H1 (cell line): ENCODE data around the gene C3. TPM values are rescaled to one million over a fixed set of nuclear protein-coding genes. Genes with fewer than 3 reads are reported as not detected.
A peak's percentile ranks its signal among the peaks of the same experiment; 100 is the strongest.

Source experiments
- CTCF ChIA-PET: fragments of 300-600 bp; sonication (Branson Sonifier 250); formaldehyde crosslinking; loops from one replicate; lab custom pipeline; 2021; ENCODE audit not compliant: partially characterized antibody; lab: Charles Lee
- POLR2A ChIA-PET: fragments of 300-600 bp; sonication (Branson Sonifier 250); formaldehyde crosslinking; loops from one replicate; lab custom pipeline; 2021; ENCODE audit warnings: inconsistent platforms; ENCODE audit not compliant: partially characterized antibody; lab: Charles Lee
- DNase-seq, 2 experiments: peaks; one replicate each; pipeline versions ENCODE4 v3.0.0 to v3.0.0-alpha.2; 2010 to 2022; ENCODE audit warnings: low spot score in 2 of 2, low read depth in 1 of 2, mixed read lengths in 1 of 2
- FAIRE-seq: peaks from 2 replicates; lab custom pipeline; 2011; peaks lifted over from hg19 to GRCh38; lab: Jason Lieb, UNC
- H2AFZ ChIP-seq: 2 replicates; pipeline ENCODE4 v1.8.1; 2012; ENCODE audit warnings: low read length, inconsistent platforms
- H2AK5ac ChIP-seq: 2 replicates; pipeline ENCODE4 v1.6.1; 2013; ENCODE audit warnings: low read depth, low read length
- H2BK120ac ChIP-seq: replicated peaks from 2 replicates; pipeline ENCODE3; 2013; ENCODE audit warnings: low read depth, low read length, inconsistent platforms
- H2BK12ac ChIP-seq: 2 replicates; pipeline ENCODE4 v1.6.1; 2013; ENCODE audit warnings: low read depth, low read length
- H2BK15ac ChIP-seq: 2 replicates; pipeline ENCODE4 v1.6.1; 2013; ENCODE audit warnings: low read length
- H2BK20ac ChIP-seq: 2 replicates; pipeline ENCODE4 v1.6.1; 2013; ENCODE audit warnings: low read length
- H2BK5ac ChIP-seq: 2 replicates; pipeline ENCODE4 v1.6.1; 2013; ENCODE audit warnings: low read depth, low read length
- H3K14ac ChIP-seq: 2 replicates; pipeline ENCODE4 v1.6.1; 2013; ENCODE audit warnings: inconsistent platforms; ENCODE audit not compliant: insufficient read length
- H3K18ac ChIP-seq: 2 replicates; pipeline ENCODE4 v1.6.1; 2013; ENCODE audit warnings: low read length; ENCODE audit errors: extremely low read depth
- H3K23ac ChIP-seq: 2 replicates; pipeline ENCODE4 v1.6.1; 2013; ENCODE audit warnings: inconsistent platforms; ENCODE audit not compliant: insufficient read length
- H3K23me2 ChIP-seq: 2 replicates; pipeline ENCODE4 v1.6.1; 2013; ENCODE audit warnings: low read depth, low read length
- H3K27ac ChIP-seq: 2 replicates; pipeline ENCODE4 v1.6.1; 2011; ENCODE audit warnings: low read depth, low read length, inconsistent platforms
- H3K27me3 ChIP-seq, 4 experiments: replicated peaks in 1 of 4; 1 replicate in 1 of 4; 2 replicates in 3 of 4; pipeline versions ENCODE4 v1.6.1 to v1.8.1; 2011 to 2013; ENCODE audit warnings: low read length in 3 of 4, mild to moderate bottlenecking in 3 of 4, inconsistent platforms in 2 of 4, mixed read lengths in 2 of 4, moderate library complexity in 1 of 4; ENCODE audit not compliant: control insufficient read depth in 3 of 4, insufficient read depth in 3 of 4; ENCODE audit errors: extremely low read depth in 1 of 4
- H3K36me3 ChIP-seq, 4 experiments: 2 replicates each; pipeline versions ENCODE4 v1.6.1 to v1.8.1; 2011 to 2013; ENCODE audit warnings: mild to moderate bottlenecking in 4 of 4, low read length in 3 of 4, moderate library complexity in 2 of 4, control low read depth in 1 of 4, inconsistent platforms in 1 of 4; ENCODE audit not compliant: insufficient read depth in 4 of 4, control insufficient read depth in 2 of 4
- H3K4ac ChIP-seq: replicated peaks from 2 replicates; pipeline ENCODE3; 2013; ENCODE audit warnings: low read length, low read depth, mixed read lengths, inconsistent platforms; ENCODE audit not compliant: insufficient read length
- H3K4me1 ChIP-seq, 4 experiments: replicated peaks in 1 of 4; 1 replicate in 1 of 4; 2 replicates in 3 of 4; pipeline versions ENCODE4 v1.6.1 to v1.8.1; 2011 to 2013; ENCODE audit warnings: low read length in 3 of 4, inconsistent platforms in 2 of 4, mixed read lengths in 1 of 4; ENCODE audit not compliant: insufficient read depth in 4 of 4, control insufficient read depth in 3 of 4
- H3K4me2 ChIP-seq, 2 experiments: 2 replicates each; pipeline versions ENCODE4 v1.6.1 to v1.8.1; 2011 to 2013; ENCODE audit warnings: low read depth in 2 of 2, low read length in 2 of 2, control low read depth in 1 of 2, inconsistent platforms in 1 of 2, mild to moderate bottlenecking in 1 of 2; ENCODE audit not compliant: insufficient read depth in 1 of 2
- H3K4me3 ChIP-seq, 4 experiments: fragments of 200-600, 300-600 bp in 1 of 4; sonication (generic), shearing (Covaris generic), sonication (Bioruptor Twin) in 1 of 4; 2 replicates each; pipeline versions ENCODE4 v1.5.1 to v1.8.1; 2011 to 2016; ENCODE audit warnings: low read length in 4 of 4, low read depth in 3 of 4, control low read depth in 2 of 4, inconsistent platforms in 2 of 4, mild to moderate bottlenecking in 2 of 4, mixed read lengths in 1 of 4, moderate library complexity in 1 of 4; ENCODE audit not compliant: insufficient read depth in 2 of 4; ENCODE audit errors: extremely low read depth in 1 of 4
- H3K56ac ChIP-seq: replicated peaks from 2 replicates; pipeline ENCODE3; 2013; ENCODE audit warnings: low read depth, mild to moderate bottlenecking, mixed read lengths, low read length, inconsistent platforms; ENCODE audit not compliant: insufficient read length
- H3K79me1 ChIP-seq: 2 replicates; pipeline ENCODE4 v1.6.1; 2013; ENCODE audit warnings: low read depth, low read length, control low read depth
- H3K79me2 ChIP-seq, 2 experiments: 2 replicates each; pipeline versions ENCODE4 v1.6.1 to v1.8.1; 2012 to 2013; ENCODE audit warnings: low read length in 2 of 2, mild to moderate bottlenecking in 2 of 2, inconsistent platforms in 1 of 2; ENCODE audit not compliant: insufficient read depth in 2 of 2, control insufficient read depth in 1 of 2
- H3K9ac ChIP-seq, 4 experiments: replicated peaks in 1 of 4; 1 replicate in 1 of 4; 2 replicates in 3 of 4; pipeline versions ENCODE4 v1.6.1 to v1.8.1; 2011 to 2013; ENCODE audit warnings: low read depth in 3 of 4, low read length in 3 of 4, control low read depth in 2 of 4, mild to moderate bottlenecking in 2 of 4, moderate library complexity in 2 of 4, inconsistent platforms in 1 of 4; ENCODE audit errors: extremely low read depth in 1 of 4
- H3K9me3 ChIP-seq, 2 experiments: 2 replicates each; pipeline versions ENCODE4 v1.6.1 to v1.8.1; 2012 to 2013; ENCODE audit warnings: mild to moderate bottlenecking in 2 of 2, moderate library complexity in 2 of 2, control low read depth in 1 of 2, inconsistent platforms in 1 of 2, low read depth in 1 of 2, low read length in 1 of 2, mixed read lengths in 1 of 2; ENCODE audit not compliant: insufficient read depth in 2 of 2
- H4K20me1 ChIP-seq, 2 experiments: replicated peaks in 1 of 2; 2 replicates each; pipeline versions ENCODE3 to v1.8.1; 2011 to 2013; ENCODE audit warnings: inconsistent platforms in 2 of 2, low read length in 2 of 2, mild to moderate bottlenecking in 1 of 2; ENCODE audit not compliant: insufficient read depth in 2 of 2, control insufficient read depth in 1 of 2
- H4K5ac ChIP-seq: 2 replicates; pipeline ENCODE4 v1.6.1; 2013; ENCODE audit warnings: low read length, low read depth, mixed read lengths, inconsistent platforms; ENCODE audit not compliant: insufficient read length
- H4K8ac ChIP-seq: 2 replicates; pipeline ENCODE4 v1.8.0; 2013; ENCODE audit warnings: mild to moderate bottlenecking, moderate library complexity, low read length, inconsistent platforms; ENCODE audit not compliant: insufficient read depth; ENCODE audit errors: extremely low read depth
- H4K91ac ChIP-seq: replicated peaks from 2 replicates; pipeline ENCODE3; 2013; ENCODE audit warnings: low read length, mixed read lengths, inconsistent platforms; ENCODE audit not compliant: insufficient read length
- ASH2L ChIP-seq: fragments of 200-600, 300-600 bp; sonication (generic); IDR thresholded peaks from one replicate; pipeline ENCODE4 v1.7.1; 2017; ENCODE audit warnings: low read length
- BCL11A ChIP-seq, 2 experiments: IDR thresholded peaks; one replicate each; pipeline ENCODE4 v1.6.1; 2011; ENCODE audit warnings: low read depth in 2 of 2, low read length in 2 of 2, mild to moderate bottlenecking in 2 of 2
- CBX5 ChIP-seq: fragments of 300-800, 300-1000 bp; sonication (generic); IDR thresholded peaks from 2 replicates; pipeline ENCODE4 v1.7.1; 2016; ENCODE audit warnings: antibody characterized with exemption, low read length, low read depth
- NANOG ChIP-seq: IDR thresholded peaks from 2 replicates; pipeline ENCODE4 v1.6.1; 2011; ENCODE audit warnings: low read length, low read depth, mild to moderate bottlenecking, inconsistent platforms; ENCODE audit not compliant: insufficient read depth, poor library complexity, severe bottlenecking
- NRF1 ChIP-seq: IDR thresholded peaks from 2 replicates; pipeline ENCODE4 v1.6.1; 2011; ENCODE audit warnings: mild to moderate bottlenecking, low read depth, low read length, improper control_type of control experiment
- RNF2 ChIP-seq: fragments of 200-900, 300-1000 bp; sonication (generic); IDR thresholded peaks from 2 replicates; pipeline ENCODE4 v1.7.1; 2016; ENCODE audit warnings: borderline replicate concordance, low read depth, mild to moderate bottlenecking, antibody characterized with exemption, low read length; ENCODE audit not compliant: poor library complexity, severe bottlenecking; ENCODE audit errors: missing control alignments
- SAP30 ChIP-seq: fragments of 300-600 bp; sonication (generic); IDR thresholded peaks from 2 replicates; pipeline ENCODE4 v1.7.1; 2012; ENCODE audit warnings: low read length, moderate library complexity, mild to moderate bottlenecking, inconsistent platforms; ENCODE audit not compliant: insufficient read depth, insufficient replicate concordance
- SIX5 ChIP-seq: IDR thresholded peaks from 2 replicates; pipeline ENCODE4 v1.6.1; 2011; ENCODE audit warnings: mild to moderate bottlenecking, low read depth, low read length
- SP1 ChIP-seq: IDR thresholded peaks from 2 replicates; pipeline ENCODE4 v1.6.1; 2011; ENCODE audit warnings: low read depth, low read length
- TEAD4 ChIP-seq: IDR thresholded peaks from 2 replicates; pipeline ENCODE4 v1.6.1; 2012; ENCODE audit warnings: low read depth, low read length, inconsistent platforms, mixed read lengths
- USF2 ChIP-seq: IDR thresholded peaks from 2 replicates; pipeline ENCODE4 v1.6.1; 2011; ENCODE audit warnings: low read length, improper control_type of control experiment
- WGBS, 2 experiments: shearing (Covaris generic) in 1 of 2; methylation state at CpG; one replicate each; pipeline versions ENCODE4 v1.1.6 to v1.1.7; 2013 to 2015; ENCODE audit warnings: low lambda C conversion rate in 2 of 2, mixed read lengths in 2 of 2, inconsistent platforms in 1 of 2, low coverage in 1 of 2, missing lambda C conversion rate in 1 of 2; ENCODE audit not compliant: insufficient replicate concordance in 2 of 2, insufficient coverage in 1 of 2, insufficient read length in 1 of 2; ENCODE audit errors: extremely low coverage in 1 of 2, missing lambda C conversion rate in 1 of 2; 5-methylcytosine and 5-hydroxymethylcytosine counted together
- polyA plus RNA-seq, 7 experiments: library from polyadenylated mRNA; depleted of rRNA in 3 of 7; stranded (reverse) in 5 of 7; unstranded in 2 of 7; fragments of >200 nt in 5 of 7; fragments of 200-250 nt in 2 of 7; gene quantifications; 1 replicate in 5 of 7; 2 replicates in 1 of 7; 4 replicates in 1 of 7; pipeline versions ENCODE4 v1.2.1 to v1.2.3, GENCODE V29; 2011 to 2013; ENCODE audit warnings: missing spikeins in 2 of 7, mixed read lengths in 2 of 7
- total RNA-seq: library from RNA; stranded (reverse); fragmentation: NEBNext Ultra II Directional; extraction: Animal tissue kit (Norgen Biotek cat#: 25700); gene quantifications from 2 replicates; pipeline ENCODE4 v1.2.1, GENCODE V29; 2021

The C3 gene
- total and polyA plus RNA-seq, 2 of the 8 experiments (the other 6 are each of a cell fraction or from before 2014, with no cell fraction given) = 6.4 to 12.8 TPM

GRCh38 chr19:6761053-6761676 lies 40.7 kb upstream of the C3 start:
- H2BK20ac ChIP-seq = no peak overlapping the region
- no peaks in the 10 kb centered on the region for H3K27me3 ChIP-seq
- peaks cover 0 to 10% (median 2%) of the 10 kb centered on the region in 4 experiments; a peak in 2 of 8 replicates for H3K36me3 ChIP-seq
- H2BK5ac ChIP-seq = no peak overlapping the region
- 79% methylated on average over 4 of the region's 4 CpGs; no CpG with 5 or more reads in 1 of the 2 experiments for WGBS, 2 experiments
- POLR2A ChIA-PET = interaction anchor here (0.6 to 1.6 kb wide), 7 partner anchors 11 to 933 kb away, joined by 3 to 4 read pairs (median 3); no protein-coding TSS in a partner anchor
- no peak overlapping the region for H4K8ac ChIP-seq
- H3K23ac ChIP-seq = no peak overlapping the region
- no peak overlapping the region for H2BK120ac ChIP-seq
- H4K20me1 ChIP-seq = peaks cover 0 to 2% of the 10 kb centered on the region in 2 experiments
- H3K4me2 ChIP-seq = no peak overlapping the region
- H2AFZ ChIP-seq = no peak overlapping the region
- no peak overlapping the region for H4K5ac ChIP-seq
- H3K18ac ChIP-seq = no peak overlapping the region
- H3K56ac ChIP-seq = no peak overlapping the region
- no peak overlapping the region for H3K27ac ChIP-seq
- peaks cover 0 to 7% of the 10 kb centered on the region in 2 experiments; a peak in 3 of 4 replicates for H3K9me3 ChIP-seq
- H3K23me2 ChIP-seq = peaks cover 1% of the 10 kb centered on the region
- peak; percentile 69 for FAIRE-seq
- no peak overlapping the region for H3K4me3 ChIP-seq
- peaks cover 0 to 1% (median under 1%) of the 10 kb centered on the region in 4 experiments; a peak in 4 of 7 replicates for H3K4me1 ChIP-seq
- H2AK5ac ChIP-seq = no peak overlapping the region
- no peak overlapping the region for H4K91ac ChIP-seq
- peaks cover 6% of the 10 kb centered on the region; the same call in 1 of the 2 replicates for H3K79me1 ChIP-seq
- no peak overlapping the region for H3K4ac ChIP-seq
- H2BK12ac ChIP-seq = no peak overlapping the region
- H3K9ac ChIP-seq = no peak overlapping the region
- DNase-seq = no peak
- CTCF ChIA-PET = interaction anchor here (0.5 to 1.7 kb wide), 3 partner anchors 23 to 102 kb away, joined by 4 to 5 read pairs (median 4); partner anchors contain the start of gene GPR108
- H3K14ac ChIP-seq = no peak overlapping the region
- H2BK15ac ChIP-seq = no peak overlapping the region
- H3K79me2 ChIP-seq = peaks cover 0 to 7% of the 10 kb centered on the region in 2 experiments; a peak in 2 of 4 replicates
- TF ChIP-seq SIX5 = peak; percentile 33; the same call in 1 of the 2 replicates
- TF ChIP-seq USF2 = peak; percentile 80
- no peak for TF ChIP-seq NRF1
- no peak for TF ChIP-seq CBX5
- TF ChIP-seq BCL11A (IDR thresholded peaks at IDR 0.05; ENCODE audit: low read depth in 2 of 2, low read length in 2 of 2) = no peak
- no peak for TF ChIP-seq SAP30
- TF ChIP-seq RNF2 = no peak
- TF ChIP-seq SP1 = peak; percentile 46; the same call in 1 of the 2 replicates
- no peak for TF ChIP-seq NANOG
- TF ChIP-seq ASH2L = no peak
- no peak for TF ChIP-seq TEAD4
